Activated CD8-positive, alpha-beta memory T cell treated with anti-CD3 and anti-CD28 coated beads for 24 hours (primary cell): ENCODE data around the gene SMPDL3B.

Experiments
- DNase-seq: peaks from one replicate; pipeline ENCODE4 v3.0.0-alpha.2; 2020

The SMPDL3B gene

GRCh38 chr1:27941671-27942540, 7.1 kb downstream of the SMPDL3B start:
- DNase-seq: no peak

- DNase-seq: no peak
Observed at GRCh38 chr1:27945020-27945419, 10.2 kb downstream of the SMPDL3B start.

GRCh38 chr1:27949027-27949426, 14.2 kb downstream of the SMPDL3B start:
- DNase-seq: no peak

- DNase-seq: no peak
Observed at GRCh38 chr1:27951396-27951795, 16.6 kb downstream of the SMPDL3B start.

- DNase-seq: no peak
Observed at GRCh38 chr1:27952147-27952546, 17.3 kb downstream of the SMPDL3B start.

GRCh38 chr1:27954186-27954585, 19.4 kb downstream of the SMPDL3B start:
- no peak for DNase-seq

- DNase-seq: no peak
Observed at GRCh38 chr1:27955076-27955475, 20.3 kb downstream of the SMPDL3B start.

- DNase-seq: no peak
Observed at GRCh38 chr1:27956761-27957160, 22.0 kb downstream of the SMPDL3B start.

GRCh38 chr1:27957655-27958054, 22.9 kb downstream of the SMPDL3B start:
- DNase-seq: no peak

GRCh38 chr1:27958513-27958912, 23.7 kb downstream of the SMPDL3B start:
- DNase-seq: no peak

- peak; percentile 93 for DNase-seq
Observed at GRCh38 chr1:27959792-27960603, 25.2 kb downstream of the SMPDL3B start, which contains the start of gene XKR8. Gene XKR8 (plus strand): TSS chr1:27959973. CDS start chr1:27960070, 97 bp downstream.

GRCh38 chr1:27960762-27961645, 26.2 kb downstream of the SMPDL3B start:
- no peak for DNase-seq

- no peak for DNase-seq
Observed at GRCh38 chr1:27961646-27962221, 26.9 kb downstream of the SMPDL3B start.

GRCh38 chr1:27963393-27963792, 28.6 kb downstream of the SMPDL3B start:
- no peak for DNase-seq

- DNase-seq: no peak
Observed at GRCh38 chr1:27966402-27967105, 31.8 kb downstream of the SMPDL3B start.

- no peak for DNase-seq
Observed at GRCh38 chr1:27967106-27967883, 32.5 kb downstream of the SMPDL3B start.

GRCh38 chr1:27967884-27968466, 33.2 kb downstream of the SMPDL3B start:
- peak; percentile 47 for DNase-seq

- DNase-seq: peak; percentile 28
Observed at GRCh38 chr1:27968692-27969091, 33.9 kb downstream of the SMPDL3B start.

- no peak for DNase-seq
Observed at GRCh38 chr1:27970401-27970800, 35.6 kb downstream of the SMPDL3B start.

GRCh38 chr1:27971674-27972073, 36.9 kb downstream of the SMPDL3B start:
- DNase-seq: no peak

- no peak for DNase-seq
Observed at GRCh38 chr1:27972141-27972540, 37.3 kb downstream of the SMPDL3B start.
